HEK293 (cell line): ENCODE measurements around the gene NEK6.

Experiments
- CTCF ChIA-PET: fragments of 350-600 bp; formaldehyde crosslinking; extraction: SDS; loops from one replicate; lab custom pipeline; 2021; ENCODE audit warnings: antibody characterized with exemption; lab: Yijun Ruan, JAX
- POLR2A ChIA-PET: fragments of 300-600 bp; formaldehyde crosslinking; extraction: SDS; loops from one replicate; lab custom pipeline; 2020; ENCODE audit warnings: antibody characterized with exemption, inconsistent platforms; lab: Yijun Ruan, JAX
- H3K27ac ChIP-seq: fragments of 200-500 bp; sonication (Bioruptor generic); 2 replicates; pipeline ENCODE4 v1.5.1; 2014; ENCODE audit warnings: low read depth, low read length, control low read depth, inconsistent platforms; ENCODE audit errors: extremely low read depth
- H3K36me3 ChIP-seq, 2 experiments: fragments of 200-500 bp in 1 of 2; sonication (Bioruptor generic) in 1 of 2; 1 replicate in 1 of 2; 2 replicates in 1 of 2; pipeline ENCODE4 v1.5.1; 2014 to 2017; ENCODE audit warnings: inconsistent platforms in 2 of 2, low read length in 2 of 2; ENCODE audit not compliant: control insufficient read depth in 2 of 2, insufficient read depth in 1 of 2
- H3K4me1 ChIP-seq: fragments of 200-500 bp; sonication (Bioruptor generic); 2 replicates; pipeline ENCODE4 v1.5.1; 2014; ENCODE audit warnings: mild to moderate bottlenecking, low read length, inconsistent platforms; ENCODE audit not compliant: control insufficient read depth, insufficient read depth
- H3K4me3 ChIP-seq: 2 replicates; pipeline ENCODE4 v1.5.1; 2011; ENCODE audit warnings: low read depth, mild to moderate bottlenecking, control low read depth, low read length, moderate library complexity
- H3K9me3 ChIP-seq: fragments of 200-500 bp; sonication (Bioruptor generic); 2 replicates; pipeline ENCODE4 v1.5.1; 2014; ENCODE audit warnings: low read depth, low read length, inconsistent platforms; ENCODE audit not compliant: control insufficient read depth, insufficient read depth
- FEZF1 ChIP-seq: fragments of 450-650 bp; formaldehyde crosslinking; IDR thresholded peaks from 2 replicates; pipeline ENCODE4 v1.5.1; 2016; ENCODE audit warnings: missing biosample characterization, missing genetic modification characterization
- OSR2 ChIP-seq: fragments of 450-650 bp; formaldehyde crosslinking; IDR thresholded peaks from 2 replicates; pipeline ENCODE4 v1.5.1; 2016; ENCODE audit warnings: missing biosample characterization, missing genetic modification characterization
- ZBTB17 ChIP-seq: fragments of 450-650 bp; formaldehyde crosslinking; IDR thresholded peaks from 2 replicates; pipeline ENCODE4 v1.5.1; 2016; ENCODE audit warnings: missing biosample characterization, missing genetic modification characterization
- ZEB2 ChIP-seq: fragments of 450-650 bp; formaldehyde crosslinking; IDR thresholded peaks from 2 replicates; pipeline ENCODE4 v1.5.1; 2016; ENCODE audit warnings: missing biosample characterization, missing genetic modification characterization
- ZNF121 ChIP-seq: fragments of 450-650 bp; formaldehyde crosslinking; IDR thresholded peaks from 2 replicates; pipeline ENCODE4 v1.5.1; 2016; ENCODE audit warnings: missing biosample characterization, missing genetic modification characterization
- ZNF24 ChIP-seq: fragments of 450-650 bp; formaldehyde crosslinking; IDR thresholded peaks from 2 replicates; pipeline ENCODE4 v1.5.1; 2016; ENCODE audit warnings: missing biosample characterization, missing genetic modification characterization
- ZNF366 ChIP-seq: fragments of 450-650 bp; formaldehyde crosslinking; conservative IDR thresholded peaks from 2 replicates; pipeline ENCODE4 v1.5.1; 2016; ENCODE audit warnings: missing biosample characterization, missing genetic modification characterization
- ZNF580 ChIP-seq: fragments of 450-650 bp; formaldehyde crosslinking; IDR thresholded peaks from 2 replicates; pipeline ENCODE4 v1.5.1; 2016; ENCODE audit warnings: missing biosample characterization, missing genetic modification characterization
- ZNF629 ChIP-seq: fragments of 450-650 bp; formaldehyde crosslinking; IDR thresholded peaks from 2 replicates; pipeline ENCODE4 v1.5.1; 2017; ENCODE audit warnings: missing biosample characterization, missing genetic modification characterization
- ZNF654 ChIP-seq: fragments of 450-650 bp; formaldehyde crosslinking; IDR thresholded peaks from 2 replicates; pipeline ENCODE4 v1.5.1; 2016; ENCODE audit warnings: low read depth, missing biosample characterization, missing genetic modification characterization
- ZNF837 ChIP-seq: fragments of 450-650 bp; formaldehyde crosslinking; IDR thresholded peaks from 2 replicates; pipeline ENCODE4 v1.5.1; 2016; ENCODE audit warnings: missing biosample characterization, missing genetic modification characterization
- TF ChIP-seq, protein P1 (sequence below): fragments of 450-650 bp; formaldehyde crosslinking; IDR thresholded peaks from 2 replicates; pipeline ENCODE4 v1.5.1; 2016; ENCODE audit warnings: missing biosample characterization, missing genetic modification characterization
- TF ChIP-seq, protein P2 (sequence below): fragments of 450-650 bp; formaldehyde crosslinking; conservative IDR thresholded peaks from 2 replicates; pipeline ENCODE4 v1.5.1; 2016; ENCODE audit warnings: low read depth, missing biosample characterization, missing genetic modification characterization
- TF ChIP-seq, protein P3 (sequence below): fragments of 450-650 bp; formaldehyde crosslinking; IDR thresholded peaks from 2 replicates; pipeline ENCODE4 v1.5.1; 2016; ENCODE audit warnings: missing biosample characterization, missing genetic modification characterization, low read depth
- TF ChIP-seq, protein P4 (sequence below): fragments of 450-650 bp; formaldehyde crosslinking; IDR thresholded peaks from 2 replicates; pipeline ENCODE4 v1.5.1; 2016; ENCODE audit warnings: missing biosample characterization, missing genetic modification characterization, low read depth

The NEK6 gene

GRCh38 chr9:124376329-124376728, 118.6 kb downstream of the NEK6 start (continued):
- TF ChIP-seq, protein P1, sequence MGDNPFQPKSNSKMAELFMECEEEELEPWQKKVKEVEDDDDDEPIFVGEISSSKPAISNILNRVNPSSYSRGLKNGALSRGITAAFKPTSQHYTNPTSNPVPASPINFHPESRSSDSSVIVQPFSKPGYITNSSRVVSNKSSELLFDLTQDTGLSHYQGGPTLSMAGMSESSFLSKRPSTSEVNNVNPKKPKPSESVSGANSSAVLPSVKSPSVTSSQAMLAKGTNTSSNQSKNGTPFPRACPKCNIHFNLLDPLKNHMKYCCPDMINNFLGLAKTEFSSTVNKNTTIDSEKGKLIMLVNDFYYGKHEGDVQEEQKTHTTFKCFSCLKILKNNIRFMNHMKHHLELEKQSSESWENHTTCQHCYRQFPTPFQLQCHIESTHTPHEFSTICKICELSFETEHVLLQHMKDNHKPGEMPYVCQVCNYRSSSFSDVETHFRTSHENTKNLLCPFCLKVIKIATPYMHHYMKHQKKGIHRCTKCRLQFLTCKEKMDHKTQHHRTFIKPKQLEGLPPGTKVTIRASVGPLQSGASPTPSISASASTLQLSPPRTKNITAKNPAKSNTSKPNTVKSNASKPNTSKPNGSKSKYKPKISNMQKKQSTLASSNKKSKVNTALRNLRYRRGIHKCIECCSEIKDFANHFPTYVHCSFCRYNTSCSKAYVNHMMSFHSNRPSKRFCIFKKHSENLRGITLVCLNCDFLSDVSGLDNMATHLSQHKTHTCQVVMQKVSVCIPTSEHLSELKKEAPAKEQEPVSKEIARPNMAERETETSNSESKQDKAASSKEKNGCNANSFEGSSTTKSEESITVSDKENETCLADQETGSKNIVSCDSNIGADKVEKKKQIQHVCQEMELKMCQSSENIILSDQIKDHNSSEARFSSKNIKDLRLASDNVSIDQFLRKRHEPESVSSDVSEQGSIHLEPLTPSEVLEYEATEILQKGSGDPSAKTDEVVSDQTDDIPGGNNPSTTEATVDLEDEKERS (tag by site-specific recombination) = no peak
- TF ChIP-seq ZNF837 (tag by site-specific recombination) (no peak), ZNF121 (tag by site-specific recombination) (no peak), ZNF24 (no peak)

DNA sequence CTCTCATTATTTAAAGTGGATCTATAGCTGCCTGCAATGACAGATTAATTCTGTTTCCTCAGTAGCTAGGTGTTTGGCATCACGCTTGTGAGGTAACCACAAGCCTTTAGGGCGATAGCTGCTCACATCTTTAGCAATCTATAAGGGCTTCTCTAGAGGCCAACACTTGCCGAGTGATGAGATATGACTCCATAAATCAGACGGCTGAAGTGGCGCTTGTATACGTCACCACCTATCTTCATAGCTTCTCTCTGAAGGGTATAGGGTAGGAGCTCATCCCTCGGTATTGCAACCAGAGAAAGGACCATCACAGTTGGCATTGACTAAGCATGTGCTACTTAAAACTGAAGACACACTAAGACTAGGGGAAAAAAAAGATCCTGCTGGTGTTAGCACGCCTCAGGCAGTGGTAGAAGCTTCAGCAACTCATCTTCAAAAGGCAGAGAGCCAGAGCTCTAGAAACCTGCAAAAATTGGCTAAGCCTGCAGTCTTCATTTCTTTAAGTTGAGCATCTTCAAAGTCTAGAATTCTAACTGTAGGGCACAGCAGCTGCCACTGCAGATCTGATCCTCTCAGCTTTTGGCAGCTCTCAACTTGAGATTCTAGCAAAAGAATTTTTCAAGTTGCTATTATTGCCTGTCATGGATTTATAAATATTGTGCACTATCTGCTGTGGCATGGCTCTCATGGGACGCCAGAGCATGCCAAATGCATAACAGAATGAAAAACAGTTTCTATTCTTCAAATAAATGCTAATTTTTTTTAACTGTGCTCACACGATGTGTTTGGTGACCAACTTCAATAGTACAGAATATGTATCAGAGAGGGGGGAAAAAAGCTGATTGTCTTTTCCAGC, 120.0 kb downstream of the NEK6 start:
- TF ChIP-seq, protein P2, sequence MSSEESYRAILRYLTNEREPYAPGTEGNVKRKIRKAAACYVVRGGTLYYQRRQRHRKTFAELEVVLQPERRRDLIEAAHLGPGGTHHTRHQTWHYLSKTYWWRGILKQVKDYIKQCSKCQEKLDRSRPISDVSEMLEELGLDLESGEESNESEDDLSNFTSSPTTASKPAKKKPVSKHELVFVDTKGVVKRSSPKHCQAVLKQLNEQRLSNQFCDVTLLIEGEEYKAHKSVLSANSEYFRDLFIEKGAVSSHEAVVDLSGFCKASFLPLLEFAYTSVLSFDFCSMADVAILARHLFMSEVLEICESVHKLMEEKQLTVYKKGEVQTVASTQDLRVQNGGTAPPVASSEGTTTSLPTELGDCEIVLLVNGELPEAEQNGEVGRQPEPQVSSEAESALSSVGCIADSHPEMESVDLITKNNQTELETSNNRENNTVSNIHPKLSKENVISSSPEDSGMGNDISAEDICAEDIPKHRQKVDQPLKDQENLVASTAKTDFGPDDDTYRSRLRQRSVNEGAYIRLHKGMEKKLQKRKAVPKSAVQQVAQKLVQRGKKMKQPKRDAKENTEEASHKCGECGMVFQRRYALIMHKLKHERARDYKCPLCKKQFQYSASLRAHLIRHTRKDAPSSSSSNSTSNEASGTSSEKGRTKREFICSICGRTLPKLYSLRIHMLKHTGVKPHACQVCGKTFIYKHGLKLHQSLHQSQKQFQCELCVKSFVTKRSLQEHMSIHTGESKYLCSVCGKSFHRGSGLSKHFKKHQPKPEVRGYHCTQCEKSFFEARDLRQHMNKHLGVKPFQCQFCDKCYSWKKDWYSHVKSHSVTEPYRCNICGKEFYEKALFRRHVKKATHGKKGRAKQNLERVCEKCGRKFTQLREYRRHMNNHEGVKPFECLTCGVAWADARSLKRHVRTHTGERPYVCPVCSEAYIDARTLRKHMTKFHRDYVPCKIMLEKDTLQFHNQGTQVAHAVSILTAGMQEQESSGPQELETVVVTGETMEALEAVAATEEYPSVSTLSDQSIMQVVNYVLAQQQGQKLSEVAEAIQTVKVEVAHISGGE = no peak
- TF ChIP-seq OSR2 (tag by site-specific recombination) (peak; percentile 89), FEZF1 (tag by site-specific recombination) (peak; percentile 84), ZNF366 (tag by site-specific recombination) (peak; percentile 56; the same call in 1 of the 2 replicates), ZNF629 (tag by site-specific recombination) (peak; percentile 70), ZBTB17 (tag by site-specific recombination) (no peak), ZEB2 (tag by site-specific recombination) (0 out of 2 replicates have a peak, but pooled peaks have one; percentile 48), ZNF580 (0 out of 2 replicates have a peak, but pooled peaks have one; percentile 15), ZNF654 (tag by site-specific recombination) (no peak)
- TF ChIP-seq, protein P3, sequence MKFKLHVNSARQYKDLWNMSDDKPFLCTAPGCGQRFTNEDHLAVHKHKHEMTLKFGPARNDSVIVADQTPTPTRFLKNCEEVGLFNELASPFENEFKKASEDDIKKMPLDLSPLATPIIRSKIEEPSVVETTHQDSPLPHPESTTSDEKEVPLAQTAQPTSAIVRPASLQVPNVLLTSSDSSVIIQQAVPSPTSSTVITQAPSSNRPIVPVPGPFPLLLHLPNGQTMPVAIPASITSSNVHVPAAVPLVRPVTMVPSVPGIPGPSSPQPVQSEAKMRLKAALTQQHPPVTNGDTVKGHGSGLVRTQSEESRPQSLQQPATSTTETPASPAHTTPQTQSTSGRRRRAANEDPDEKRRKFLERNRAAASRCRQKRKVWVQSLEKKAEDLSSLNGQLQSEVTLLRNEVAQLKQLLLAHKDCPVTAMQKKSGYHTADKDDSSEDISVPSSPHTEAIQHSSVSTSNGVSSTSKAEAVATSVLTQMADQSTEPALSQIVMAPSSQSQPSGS = 0 out of 2 replicates have a peak, but pooled peaks have one; percentile 36
- TF ChIP-seq, protein P4, sequence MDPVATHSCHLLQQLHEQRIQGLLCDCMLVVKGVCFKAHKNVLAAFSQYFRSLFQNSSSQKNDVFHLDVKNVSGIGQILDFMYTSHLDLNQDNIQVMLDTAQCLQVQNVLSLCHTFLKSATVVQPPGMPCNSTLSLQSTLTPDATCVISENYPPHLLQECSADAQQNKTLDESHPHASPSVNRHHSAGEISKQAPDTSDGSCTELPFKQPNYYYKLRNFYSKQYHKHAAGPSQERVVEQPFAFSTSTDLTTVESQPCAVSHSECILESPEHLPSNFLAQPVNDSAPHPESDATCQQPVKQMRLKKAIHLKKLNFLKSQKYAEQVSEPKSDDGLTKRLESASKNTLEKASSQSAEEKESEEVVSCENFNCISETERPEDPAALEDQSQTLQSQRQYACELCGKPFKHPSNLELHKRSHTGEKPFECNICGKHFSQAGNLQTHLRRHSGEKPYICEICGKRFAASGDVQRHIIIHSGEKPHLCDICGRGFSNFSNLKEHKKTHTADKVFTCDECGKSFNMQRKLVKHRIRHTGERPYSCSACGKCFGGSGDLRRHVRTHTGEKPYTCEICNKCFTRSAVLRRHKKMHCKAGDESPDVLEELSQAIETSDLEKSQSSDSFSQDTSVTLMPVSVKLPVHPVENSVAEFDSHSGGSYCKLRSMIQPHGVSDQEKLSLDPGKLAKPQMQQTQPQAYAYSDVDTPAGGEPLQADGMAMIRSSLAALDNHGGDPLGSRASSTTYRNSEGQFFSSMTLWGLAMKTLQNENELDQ = no peak
- CTCF ChIA-PET = interaction anchor here (0.6 to 1.0 kb wide), 3 partner anchors 10 to 197 kb away, joined by 3 to 5 read pairs (median 4); no protein-coding TSS in a partner anchor

More for the DNA sequence above, 120.0 kb downstream of the NEK6 start:
- POLR2A ChIA-PET = no interaction called here
- no peaks in the 10 kb centered on the region for H3K4me1 ChIP-seq
- no peak overlapping the region for H3K27ac ChIP-seq
- H3K9me3 ChIP-seq = no peaks in the 10 kb centered on the region
- H3K36me3 ChIP-seq = peaks cover 3 to 48% of the 10 kb centered on the region in 2 experiments; a peak in 2 of 3 replicates
- no peak overlapping the region for H3K4me3 ChIP-seq
